Tibial nerve (tissue), 4 donors: ENCODE results near the gene TRIM40. TPM values are rescaled to one million over a fixed set of nuclear protein-coding genes. Genes with fewer than 3 reads are reported as not detected.

Source experiments
- DNase-seq, 2 donors: peaks; one replicate each; pipeline ENCODE4 v3.0.0-alpha.2; 2019; ENCODE audit warnings: low spot score in 2 of 2
- H3K27ac ChIP-seq, 4 donors: fragments of 200-600 bp; sonication (generic) in 3 of 4; one replicate each; pipeline ENCODE4 v1.5.1; 2017 to 2019; ENCODE audit warnings: mild to moderate bottlenecking in 1 of 4
- H3K27me3 ChIP-seq, 2 donors: fragments of 200-600 bp; sonication (generic) in 1 of 2; one replicate each; pipeline versions ENCODE4 v1.5.1 to v1.6.0; 2017 to 2019
- H3K36me3 ChIP-seq, 3 donors: fragments of 200-600 bp; sonication (generic); one replicate each; pipeline ENCODE4 v1.5.1; 2018 to 2019
- H3K4me1 ChIP-seq, 4 donors: fragments of 200-600 bp; sonication (generic) in 3 of 4; one replicate each; pipeline ENCODE4 v1.5.1; 2017 to 2019
- H3K4me3 ChIP-seq, 4 donors: fragments of 200-600 bp; sonication (generic) in 3 of 4; one replicate each; pipeline ENCODE4 v1.5.1; 2017 to 2019; ENCODE audit warnings: mild to moderate bottlenecking in 1 of 4, moderate library complexity in 1 of 4
- H3K9me3 ChIP-seq, 4 donors: fragments of 200-600 bp; sonication (generic) in 3 of 4; one replicate each; pipeline ENCODE4 v1.5.1; 2017 to 2019
- EP300 ChIP-seq, 2 donors: sonication (generic); formaldehyde crosslinking; IDR thresholded peaks; one replicate each; pipeline ENCODE4 v1.6.1; 2017; ENCODE audit warnings: antibody characterized with exemption in 2 of 2, mild to moderate bottlenecking in 1 of 2
- POLR2A ChIP-seq, 2 donors: fragments of 450-650 bp; IDR thresholded peaks; one replicate each; pipeline ENCODE4 v1.6.1; 2017; ENCODE audit warnings: antibody characterized with exemption in 2 of 2, mild to moderate bottlenecking in 2 of 2, moderate library complexity in 2 of 2
- WGBS, 2 donors: methylation state at CpG; one replicate each; pipeline ENCODE4 v1.1.5; 2018; 5-methylcytosine and 5-hydroxymethylcytosine counted together
- total RNA-seq, 4 donors: library from RNA; depleted of rRNA; stranded (reverse); fragments of >200 nt; gene quantifications; one replicate each; pipeline ENCODE4 v1.1.0, GENCODE V29; 2016
- TF ChIP-seq, protein P1 (sequence below), 5 experiments: fragments of 200-600 bp in 3 of 5; fragments of 450-650 bp in 2 of 5; sonication (generic) in 3 of 5; IDR thresholded peaks; one replicate each; pipeline ENCODE4 v1.5.1; 2016 to 2019; ENCODE audit warnings: antibody characterized with exemption in 5 of 5, mild to moderate bottlenecking in 3 of 5, moderate library complexity in 2 of 5

TRIM40 gene
- total RNA-seq, 4 donors from 2014 or later: not detected

- DNase-seq: no peak
- no peak overlapping the region for H3K27ac ChIP-seq
- no peak for TF ChIP-seq EP300 (IDR thresholded peaks at IDR 0.05)
- TF ChIP-seq POLR2A (IDR thresholded peaks at IDR 0.05): no peak
- TF ChIP-seq, protein P1, sequence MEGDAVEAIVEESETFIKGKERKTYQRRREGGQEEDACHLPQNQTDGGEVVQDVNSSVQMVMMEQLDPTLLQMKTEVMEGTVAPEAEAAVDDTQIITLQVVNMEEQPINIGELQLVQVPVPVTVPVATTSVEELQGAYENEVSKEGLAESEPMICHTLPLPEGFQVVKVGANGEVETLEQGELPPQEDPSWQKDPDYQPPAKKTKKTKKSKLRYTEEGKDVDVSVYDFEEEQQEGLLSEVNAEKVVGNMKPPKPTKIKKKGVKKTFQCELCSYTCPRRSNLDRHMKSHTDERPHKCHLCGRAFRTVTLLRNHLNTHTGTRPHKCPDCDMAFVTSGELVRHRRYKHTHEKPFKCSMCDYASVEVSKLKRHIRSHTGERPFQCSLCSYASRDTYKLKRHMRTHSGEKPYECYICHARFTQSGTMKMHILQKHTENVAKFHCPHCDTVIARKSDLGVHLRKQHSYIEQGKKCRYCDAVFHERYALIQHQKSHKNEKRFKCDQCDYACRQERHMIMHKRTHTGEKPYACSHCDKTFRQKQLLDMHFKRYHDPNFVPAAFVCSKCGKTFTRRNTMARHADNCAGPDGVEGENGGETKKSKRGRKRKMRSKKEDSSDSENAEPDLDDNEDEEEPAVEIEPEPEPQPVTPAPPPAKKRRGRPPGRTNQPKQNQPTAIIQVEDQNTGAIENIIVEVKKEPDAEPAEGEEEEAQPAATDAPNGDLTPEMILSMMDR (IDR thresholded peaks at IDR 0.05): no peak
- peaks cover 0 to 86% of the 10 kb centered on the region in 2 donors for H3K27me3 ChIP-seq
- no peaks in the 10 kb centered on the region for H3K36me3 ChIP-seq
- no peak overlapping the region for H3K4me3 ChIP-seq
- no peaks in the 10 kb centered on the region for H3K9me3 ChIP-seq
- H3K4me1 ChIP-seq: peaks cover 0 to 12% (median 0%) of the 10 kb centered on the region in 4 donors
- WGBS, 2 donors: 79 to 83% methylated on average over 4 of the region's 4 CpGs
These were observed 36.7 kb downstream of the TRIM40 start for GRCh38 chr6:30172681-30173080.

DNA sequence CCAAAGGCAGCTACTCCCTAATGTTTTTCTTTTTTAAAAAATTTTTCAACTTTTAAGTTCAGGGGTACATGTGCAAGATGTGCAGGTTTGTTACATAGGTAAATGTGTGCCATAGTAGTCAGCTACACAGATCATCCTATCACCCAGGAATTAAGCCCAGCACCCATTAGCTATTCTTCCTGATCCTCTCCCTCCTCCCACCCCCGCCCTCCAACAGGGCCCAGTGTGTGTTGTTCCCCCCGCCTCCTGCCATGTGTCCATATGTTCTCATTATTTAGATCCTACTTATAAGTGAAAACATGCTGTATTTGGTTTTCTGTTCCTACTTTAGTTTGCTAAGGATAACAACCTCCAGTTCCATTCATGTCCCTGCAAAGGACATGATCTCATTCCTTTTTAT, 39.8 kb downstream of the TRIM40 start:
- TF ChIP-seq, protein P1 (IDR thresholded peaks at IDR 0.05): no peak
- TF ChIP-seq EP300 (IDR thresholded peaks at IDR 0.05): no peak
- no peak for TF ChIP-seq POLR2A (IDR thresholded peaks at IDR 0.05)
- Histone ChIP-seq H3K27me3 (peaks cover 0 to 78% of the 10 kb centered on the region in 2 donors), H3K4me3 (no peak overlapping the region), H3K4me1 (peaks cover 0 to 8% (median 0%) of the 10 kb centered on the region in 4 donors), H3K27ac (no peak overlapping the region), H3K9me3 (peaks cover 0 to 13% (median 3%) of the 10 kb centered on the region in 4 donors), H3K36me3 (no peaks in the 10 kb centered on the region)
- no peak for DNase-seq
- 57 to 67% methylated on average over 2 of the region's 2 CpGs for WGBS, 2 donors

GRCh38 chr6:30178837-30179236, 42.9 kb downstream of the TRIM40 start:
- Histone ChIP-seq H3K27me3 (peaks cover 0 to 49% of the 10 kb centered on the region in 2 donors), H3K4me3 (no peak overlapping the region), H3K9me3 (peaks cover 0 to 13% (median 3%) of the 10 kb centered on the region in 4 donors), H3K4me1 (no peaks in the 10 kb centered on the region), H3K36me3 (no peaks in the 10 kb centered on the region), H3K27ac (no peak overlapping the region)
- DNase-seq: no peak
- 40 to 88% methylated on average over 1 of the region's 1 CpG for WGBS, 2 donors
- TF ChIP-seq, protein P1 (IDR thresholded peaks at IDR 0.05): no peak
- TF ChIP-seq EP300 (IDR thresholded peaks at IDR 0.05) (no peak), POLR2A (IDR thresholded peaks at IDR 0.05) (no peak)

- Histone ChIP-seq H3K36me3 (peaks cover 0 to 9% (median 0%) of the 10 kb centered on the region in 3 donors), H3K9me3 (peaks cover 0 to 13% (median 3%) of the 10 kb centered on the region in 4 donors), H3K4me3 (no peak overlapping the region), H3K27me3 (peaks cover 0 to 36% of the 10 kb centered on the region in 2 donors), H3K4me1 (no peaks in the 10 kb centered on the region), H3K27ac (no peak overlapping the region)
- no peak for DNase-seq
- WGBS, 2 donors: 89 to 98% methylated on average over 1 of the region's 1 CpG
- TF ChIP-seq POLR2A (IDR thresholded peaks at IDR 0.05) (no peak), EP300 (IDR thresholded peaks at IDR 0.05) (no peak)
- TF ChIP-seq, protein P1 (IDR thresholded peaks at IDR 0.05): no peak
These were observed 44.2 kb downstream of the TRIM40 start for GRCh38 chr6:30180145-30180544.

GRCh38 chr6:30184417-30185031, 48.6 kb downstream of the TRIM40 start:
- H3K9me3 ChIP-seq: peaks cover 0 to 6% (median 3%) of the 10 kb centered on the region in 4 donors
- H3K4me3 ChIP-seq: no peak overlapping the region
- no peak overlapping the region for H3K27ac ChIP-seq
- TF ChIP-seq, protein P1 (IDR thresholded peaks at IDR 0.05): no peak
- no peak for TF ChIP-seq EP300 (IDR thresholded peaks at IDR 0.05)
- TF ChIP-seq POLR2A (IDR thresholded peaks at IDR 0.05): no peak
- H3K27me3 ChIP-seq: no peaks in the 10 kb centered on the region
- H3K4me1 ChIP-seq: no peaks in the 10 kb centered on the region
- WGBS, 2 donors: 88 to 93% methylated on average over 5 of the region's 5 CpGs
- no peak for DNase-seq
- peaks cover 0 to 50% (median 13%) of the 10 kb centered on the region in 3 donors for H3K36me3 ChIP-seq
